Astrocyte (in vitro differentiated cells and primary cell): ENCODE results near the gene ARAP2. TPM values are rescaled to one million over a fixed set of nuclear protein-coding genes. Genes with fewer than 3 reads are reported as not detected.

ENCODE experiments used
- DNase-seq: peaks from one replicate; pipeline ENCODE4 v3.0.0-alpha.2; 2010; ENCODE audit warnings: low read depth
- FAIRE-seq: peaks from 2 replicates; lab custom pipeline; 2011; peaks lifted over from hg19 to GRCh38; lab: Jason Lieb, UNC
- H2AFZ ChIP-seq: 2 replicates; pipeline ENCODE4 v1.6.0; 2012; ENCODE audit warnings: low read depth, low read length, inconsistent platforms
- H3K27ac ChIP-seq: 2 replicates; pipeline ENCODE4 v1.5.1; 2011; ENCODE audit warnings: low read depth, low read length, inconsistent platforms
- H3K27me3 ChIP-seq: 2 replicates; pipeline ENCODE4 v1.6.0; 2011; ENCODE audit warnings: low read length, inconsistent platforms; ENCODE audit not compliant: insufficient read depth
- H3K36me3 ChIP-seq: 2 replicates; pipeline ENCODE4 v1.5.1; 2011; ENCODE audit warnings: low read length, inconsistent platforms; ENCODE audit not compliant: insufficient read depth
- H3K4me1 ChIP-seq: 2 replicates; pipeline ENCODE4 v1.5.1; 2011; ENCODE audit warnings: low read length, inconsistent platforms; ENCODE audit not compliant: insufficient read depth
- H3K4me2 ChIP-seq: 2 replicates; pipeline ENCODE4 v1.6.0; 2012; ENCODE audit warnings: low read length, inconsistent platforms
- H3K4me3 ChIP-seq: 2 replicates; pipeline ENCODE4 v1.5.1; 2011; ENCODE audit warnings: low read depth, mild to moderate bottlenecking, low read length, inconsistent platforms; ENCODE audit not compliant: insufficient read depth
- H3K79me2 ChIP-seq: 2 replicates; pipeline ENCODE4 v1.6.0; 2012; ENCODE audit warnings: mild to moderate bottlenecking, low read length, inconsistent platforms; ENCODE audit not compliant: insufficient read depth
- H3K9ac ChIP-seq: 2 replicates; pipeline ENCODE4 v1.6.0; 2012; ENCODE audit warnings: mild to moderate bottlenecking, low read length, inconsistent platforms
- H3K9me3 ChIP-seq: 2 replicates; pipeline ENCODE4 v1.5.1; 2012; ENCODE audit warnings: low read depth, mild to moderate bottlenecking, low read length, inconsistent platforms; ENCODE audit not compliant: insufficient read depth
- H4K20me1 ChIP-seq: 2 replicates; pipeline ENCODE4 v1.6.0; 2012; ENCODE audit warnings: low read length, inconsistent platforms; ENCODE audit not compliant: insufficient read depth
- H3K27ac Mint-ChIP-seq: one replicate; pipeline ENCODE4 v1.8.0; 2021; ENCODE audit warnings: mild to moderate bottlenecking, mixed read lengths; ENCODE audit not compliant: unreplicated experiment
- H3K27me3 Mint-ChIP-seq: one replicate; pipeline ENCODE4 v1.8.0; 2021; ENCODE audit warnings: low read depth, mixed read lengths; ENCODE audit not compliant: unreplicated experiment
- H3K36me3 Mint-ChIP-seq: one replicate; pipeline ENCODE4 v1.8.0; 2021; ENCODE audit warnings: low read depth, mixed read lengths; ENCODE audit not compliant: unreplicated experiment
- H3K4me1 Mint-ChIP-seq: one replicate; pipeline ENCODE4 v1.8.0; 2021; ENCODE audit warnings: low read depth, mixed read lengths; ENCODE audit not compliant: unreplicated experiment
- H3K4me3 Mint-ChIP-seq: one replicate; pipeline ENCODE4 v1.8.0; 2021; ENCODE audit warnings: mild to moderate bottlenecking, moderate library complexity, mixed read lengths; ENCODE audit not compliant: unreplicated experiment
- H3K9me3 Mint-ChIP-seq: one replicate; pipeline ENCODE4 v1.8.0; 2021; ENCODE audit warnings: mild to moderate bottlenecking, mixed read lengths; ENCODE audit not compliant: unreplicated experiment
- EZH2 ChIP-seq: IDR thresholded peaks from 2 replicates; pipeline ENCODE4 v1.6.1; 2012; ENCODE audit warnings: mild to moderate bottlenecking, low read length, inconsistent platforms; ENCODE audit not compliant: insufficient read depth
- total RNA-seq: library from RNA; stranded (reverse); gene quantifications from 2 replicates; pipeline ENCODE4 v1.2.1, GENCODE V29; 2021
- TF ChIP-seq, protein P1 (sequence below): IDR thresholded peaks from 2 replicates; pipeline ENCODE4 v1.5.1; 2011; ENCODE audit warnings: low read depth, mild to moderate bottlenecking, inconsistent platforms, low read length, moderate library complexity; ENCODE audit not compliant: insufficient read depth

ARAP2 gene
- total RNA-seq, 1 donor from 2014 or later, result 9.6 TPM

DNA sequence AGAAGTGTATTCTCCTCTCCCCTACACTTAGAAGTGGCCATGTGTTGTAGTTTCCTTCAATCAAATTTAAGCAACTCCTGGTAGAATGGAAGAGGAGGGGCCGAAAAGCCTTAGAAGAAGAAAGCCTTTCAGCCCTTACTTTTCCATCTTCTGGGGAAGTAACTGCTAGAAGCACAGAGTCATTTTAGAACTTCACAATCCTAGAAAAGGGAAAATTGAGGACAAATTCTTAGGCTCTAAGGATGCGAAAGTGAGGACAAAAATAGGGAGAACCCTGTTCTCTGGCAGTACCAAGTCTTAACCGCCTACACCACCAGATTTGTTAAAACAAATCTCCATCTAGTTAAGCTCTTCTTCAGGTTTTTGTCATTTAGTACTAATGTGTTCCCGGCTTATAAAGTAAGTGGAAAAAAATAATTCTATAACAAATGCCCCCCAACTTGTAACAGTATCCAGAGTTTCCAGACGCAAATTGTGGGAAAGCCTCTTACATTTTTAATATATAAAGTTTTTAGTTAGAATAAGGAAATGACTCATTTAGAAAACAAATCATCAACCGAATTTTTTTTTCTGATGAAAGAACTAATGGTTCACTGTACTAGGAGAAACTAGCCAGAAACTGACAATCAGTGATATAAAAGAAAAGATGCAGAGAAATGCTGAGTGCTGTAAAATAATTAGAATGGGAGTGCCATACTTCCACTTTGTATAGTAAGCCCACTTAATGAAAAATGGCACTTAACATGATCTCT is 76.0 kb downstream of the ARAP2 start:
- Histone ChIP-seq H3K9ac (no peak overlapping the region), H4K20me1 (no peaks in the 10 kb centered on the region), H3K36me3 (no peaks in the 10 kb centered on the region), H2AFZ (no peak overlapping the region), H3K79me2 (no peaks in the 10 kb centered on the region), H3K27me3 (no peaks in the 10 kb centered on the region), H3K27ac (no peak overlapping the region), H3K4me3 (no peak overlapping the region), H3K9me3 (no peaks in the 10 kb centered on the region), H3K4me1 (no peaks in the 10 kb centered on the region), H3K4me2 (peak overlapping the region; percentile 17)
- no peak overlapping the region for H3K4me3 Mint-ChIP-seq
- H3K9me3 Mint-ChIP-seq, result no peaks in the 10 kb centered on the region
- H3K4me1 Mint-ChIP-seq, result peaks cover 4% of the 10 kb centered on the region
- TF ChIP-seq, protein P1, sequence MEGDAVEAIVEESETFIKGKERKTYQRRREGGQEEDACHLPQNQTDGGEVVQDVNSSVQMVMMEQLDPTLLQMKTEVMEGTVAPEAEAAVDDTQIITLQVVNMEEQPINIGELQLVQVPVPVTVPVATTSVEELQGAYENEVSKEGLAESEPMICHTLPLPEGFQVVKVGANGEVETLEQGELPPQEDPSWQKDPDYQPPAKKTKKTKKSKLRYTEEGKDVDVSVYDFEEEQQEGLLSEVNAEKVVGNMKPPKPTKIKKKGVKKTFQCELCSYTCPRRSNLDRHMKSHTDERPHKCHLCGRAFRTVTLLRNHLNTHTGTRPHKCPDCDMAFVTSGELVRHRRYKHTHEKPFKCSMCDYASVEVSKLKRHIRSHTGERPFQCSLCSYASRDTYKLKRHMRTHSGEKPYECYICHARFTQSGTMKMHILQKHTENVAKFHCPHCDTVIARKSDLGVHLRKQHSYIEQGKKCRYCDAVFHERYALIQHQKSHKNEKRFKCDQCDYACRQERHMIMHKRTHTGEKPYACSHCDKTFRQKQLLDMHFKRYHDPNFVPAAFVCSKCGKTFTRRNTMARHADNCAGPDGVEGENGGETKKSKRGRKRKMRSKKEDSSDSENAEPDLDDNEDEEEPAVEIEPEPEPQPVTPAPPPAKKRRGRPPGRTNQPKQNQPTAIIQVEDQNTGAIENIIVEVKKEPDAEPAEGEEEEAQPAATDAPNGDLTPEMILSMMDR, result no peak
- no peak for TF ChIP-seq EZH2
- H3K27ac Mint-ChIP-seq, result no peak overlapping the region
- peak; percentile 41 for DNase-seq
- H3K36me3 Mint-ChIP-seq, result peaks cover 2% of the 10 kb centered on the region
- no peak for FAIRE-seq
- H3K27me3 Mint-ChIP-seq, result no peaks in the 10 kb centered on the region

DNA sequence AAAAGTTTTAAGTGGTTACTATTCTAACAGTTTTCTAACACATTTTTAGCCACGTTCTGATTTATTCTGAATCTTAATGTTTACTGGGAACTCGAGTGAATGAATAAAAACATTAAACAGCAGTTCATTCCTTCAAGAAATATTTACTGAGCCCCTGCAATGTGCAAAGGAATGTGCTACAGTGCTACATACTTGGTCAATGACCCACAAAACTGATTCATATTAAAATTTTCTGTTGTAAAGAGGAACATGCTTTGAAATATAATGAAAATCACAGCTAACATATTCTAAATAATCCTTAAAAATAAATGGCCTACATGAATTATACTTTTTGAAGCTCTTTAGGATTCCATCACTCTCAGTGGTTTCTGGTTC is 78.7 kb downstream of the ARAP2 start:
- no peak overlapping the region for H3K27ac Mint-ChIP-seq
- peak; percentile 51 for DNase-seq

More for the DNA sequence above, 78.7 kb downstream of the ARAP2 start:
- H3K79me2 ChIP-seq, result no peaks in the 10 kb centered on the region
- H3K4me3 ChIP-seq, result no peak overlapping the region
- Mint-ChIP-seq H3K4me3 (no peak overlapping the region), H3K36me3 (peaks cover 5% of the 10 kb centered on the region), H3K27me3 (no peaks in the 10 kb centered on the region), H3K9me3 (no peaks in the 10 kb centered on the region), H3K4me1 (peaks cover 4% of the 10 kb centered on the region)
- H2AFZ ChIP-seq, result no peak overlapping the region
- no peaks in the 10 kb centered on the region for H3K36me3 ChIP-seq
- no peaks in the 10 kb centered on the region for H3K4me1 ChIP-seq
- H3K4me2 ChIP-seq, result no peak overlapping the region
- no peak overlapping the region for H3K27ac ChIP-seq
- no peak overlapping the region for H3K9ac ChIP-seq
- no peak for FAIRE-seq
- H4K20me1 ChIP-seq, result no peaks in the 10 kb centered on the region
- H3K27me3 ChIP-seq, result no peaks in the 10 kb centered on the region
- H3K9me3 ChIP-seq, result no peaks in the 10 kb centered on the region
- TF ChIP-seq EZH2, result no peak
- TF ChIP-seq, protein P1, result no peak
